SK-N-SH treated with all-trans-retinoic acid at 6 μM for 48 hours (cell line): ENCODE measurements around the gene DNAH8.

Experiments
- ATAC-seq: fragments of 200-7000 bp; cut with Tn5 transposase; 3 replicates; pipeline ENCODE4 v1.9.1; 2020; ENCODE audit warnings: mild to moderate bottlenecking, moderate library complexity
- ARNTL ChIP-seq: fragments of 450-650 bp; formaldehyde crosslinking; IDR thresholded peaks from 2 replicates; pipeline ENCODE4 v1.5.0; 2020; ENCODE audit warnings: low read depth, mild to moderate bottlenecking, moderate library complexity, borderline replicate concordance
- BACH2 ChIP-seq: fragments of 250-450 bp; sonication (Bioruptor Pico); IDR thresholded peaks from 2 replicates; pipeline ENCODE4 v1.9.0; 2021; ENCODE audit warnings: mild to moderate bottlenecking, borderline replicate concordance
- CSDC2 ChIP-seq: fragments of 250-450 bp; sonication (Bioruptor Pico); IDR thresholded peaks from 2 replicates; pipeline ENCODE4 v1.5.0; 2020; ENCODE audit warnings: mild to moderate bottlenecking, moderate library complexity
- GLIS3 ChIP-seq: fragments of 250-450 bp; sonication (Bioruptor Pico); IDR thresholded peaks from 2 replicates; pipeline ENCODE4 v1.5.0; 2020; ENCODE audit warnings: mild to moderate bottlenecking, moderate library complexity
- ISL1 ChIP-seq: fragments of 250-450 bp; sonication (Bioruptor Pico); IDR thresholded peaks from 2 replicates; pipeline ENCODE4 v2.1.2; 2022; ENCODE audit warnings: mild to moderate bottlenecking, moderate library complexity
- PPARA ChIP-seq: fragments of 250-450 bp; sonication (Bioruptor Pico); IDR thresholded peaks from 2 replicates; pipeline ENCODE4 v1.5.0; 2020; ENCODE audit warnings: mild to moderate bottlenecking, borderline replicate concordance
- RARB ChIP-seq: fragments of 250-450 bp; sonication (Bioruptor Pico); IDR thresholded peaks from 2 replicates; pipeline ENCODE4 v1.8.0; 2021; ENCODE audit warnings: mild to moderate bottlenecking, moderate library complexity
- SNAI2 ChIP-seq: fragments of 250-450 bp; sonication (Bioruptor Pico); IDR thresholded peaks from 2 replicates; pipeline ENCODE4 v1.5.0; 2020; ENCODE audit warnings: mild to moderate bottlenecking, moderate library complexity
- TCF4 ChIP-seq: fragments of 250-450 bp; sonication (Bioruptor Pico); IDR thresholded peaks from 2 replicates; pipeline ENCODE4 v1.8.0; 2021; ENCODE audit warnings: mild to moderate bottlenecking, moderate library complexity, borderline replicate concordance
- TOX ChIP-seq: fragments of 250-450 bp; sonication (Bioruptor Pico); IDR thresholded peaks from 2 replicates; pipeline ENCODE4 v1.8.0; 2021; ENCODE audit warnings: mild to moderate bottlenecking, moderate library complexity, borderline replicate concordance
- ZC3H10 ChIP-seq: fragments of 250-450 bp; sonication (Bioruptor Pico); IDR thresholded peaks from 2 replicates; pipeline ENCODE4 v1.5.1; 2021; ENCODE audit warnings: mild to moderate bottlenecking, moderate library complexity
- ZFP3 ChIP-seq: fragments of 250-450 bp; sonication (Bioruptor Pico); IDR thresholded peaks from 2 replicates; pipeline ENCODE4 v1.5.0; 2020; ENCODE audit warnings: mild to moderate bottlenecking, moderate library complexity
- ZFP30 ChIP-seq: fragments of 450-650 bp; formaldehyde crosslinking; IDR thresholded peaks from 2 replicates; pipeline ENCODE4 v1.5.0; 2022; ENCODE audit warnings: mild to moderate bottlenecking, moderate library complexity
- ZNF70 ChIP-seq: fragments of 450-650 bp; formaldehyde crosslinking; IDR thresholded peaks from 2 replicates; pipeline ENCODE4 v1.5.0; 2020; ENCODE audit warnings: mild to moderate bottlenecking, moderate library complexity
- ZNF8 ChIP-seq: fragments of 450-650 bp; formaldehyde crosslinking; IDR thresholded peaks from 2 replicates; pipeline ENCODE4 v1.5.0; 2020; ENCODE audit warnings: mild to moderate bottlenecking, moderate library complexity
- TF ChIP-seq, protein P1 (sequence below): fragments of 250-450 bp; sonication (Bioruptor Pico); IDR thresholded peaks from 2 replicates; pipeline ENCODE4 v1.8.0; 2021; ENCODE audit warnings: low read depth, mild to moderate bottlenecking, moderate library complexity, borderline replicate concordance
- TF ChIP-seq, protein P2 (sequence below): fragments of 250-450 bp; sonication (Bioruptor Pico); IDR thresholded peaks from 2 replicates; pipeline ENCODE4 v1.5.0; 2020; ENCODE audit warnings: mild to moderate bottlenecking, moderate library complexity
- TF ChIP-seq, protein P3 (sequence below): fragments of 250-450 bp; sonication (Bioruptor Pico); IDR thresholded peaks from 2 replicates; pipeline ENCODE4 v1.5.1; 2021; ENCODE audit warnings: mild to moderate bottlenecking, moderate library complexity
- TF ChIP-seq, protein P4 (sequence below): fragments of 250-450 bp; sonication (Bioruptor Pico); IDR thresholded peaks from 2 replicates; pipeline ENCODE4 v1.5.1; 2020; ENCODE audit warnings: low read depth, mild to moderate bottlenecking, moderate library complexity
- TF ChIP-seq, protein P5 (sequence below): fragments of 250-450 bp; sonication (Bioruptor Pico); IDR thresholded peaks from 2 replicates; pipeline ENCODE4 v1.8.0; 2020; ENCODE audit warnings: mild to moderate bottlenecking, moderate library complexity, borderline replicate concordance

DNAH8 gene

DNA sequence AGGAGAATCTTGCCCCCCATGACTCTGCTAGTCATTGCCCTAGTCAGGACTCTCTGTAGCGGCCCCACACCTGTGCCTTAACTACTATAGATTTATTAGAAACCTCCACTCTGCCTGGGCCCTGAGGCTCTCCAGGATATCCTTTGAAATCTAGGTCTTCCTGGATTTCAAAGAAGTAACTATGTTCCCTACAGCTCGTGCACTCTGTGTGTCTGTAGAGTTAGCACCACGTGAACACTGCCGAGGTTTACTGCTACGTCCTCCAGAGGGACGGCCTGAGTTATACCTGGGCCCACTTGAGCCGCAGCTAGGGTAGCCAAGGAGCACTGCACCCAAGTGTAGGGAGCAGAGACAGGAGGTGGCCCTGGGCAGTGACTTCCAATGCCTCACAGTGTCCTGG is 353.3 kb downstream of the DNAH8 start:
- ATAC-seq, result no peak
- TF ChIP-seq, protein P1, sequence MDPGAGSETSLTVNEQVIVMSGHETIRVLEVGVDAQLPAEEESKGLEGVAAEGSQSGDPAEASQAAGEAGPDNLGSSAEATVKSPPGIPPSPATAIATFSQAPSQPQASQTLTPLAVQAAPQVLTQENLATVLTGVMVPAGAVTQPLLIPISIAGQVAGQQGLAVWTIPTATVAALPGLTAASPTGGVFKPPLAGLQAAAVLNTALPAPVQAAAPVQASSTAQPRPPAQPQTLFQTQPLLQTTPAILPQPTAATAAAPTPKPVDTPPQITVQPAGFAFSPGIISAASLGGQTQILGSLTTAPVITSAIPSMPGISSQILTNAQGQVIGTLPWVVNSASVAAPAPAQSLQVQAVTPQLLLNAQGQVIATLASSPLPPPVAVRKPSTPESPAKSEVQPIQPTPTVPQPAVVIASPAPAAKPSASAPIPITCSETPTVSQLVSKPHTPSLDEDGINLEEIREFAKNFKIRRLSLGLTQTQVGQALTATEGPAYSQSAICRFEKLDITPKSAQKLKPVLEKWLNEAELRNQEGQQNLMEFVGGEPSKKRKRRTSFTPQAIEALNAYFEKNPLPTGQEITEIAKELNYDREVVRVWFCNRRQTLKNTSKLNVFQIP (CRISPR knock-in tag), result no peak
- no peak for TF ChIP-seq ZFP30 (CRISPR knock-in tag)
- no peak for TF ChIP-seq TOX (CRISPR knock-in tag)
- TF ChIP-seq, protein P2, sequence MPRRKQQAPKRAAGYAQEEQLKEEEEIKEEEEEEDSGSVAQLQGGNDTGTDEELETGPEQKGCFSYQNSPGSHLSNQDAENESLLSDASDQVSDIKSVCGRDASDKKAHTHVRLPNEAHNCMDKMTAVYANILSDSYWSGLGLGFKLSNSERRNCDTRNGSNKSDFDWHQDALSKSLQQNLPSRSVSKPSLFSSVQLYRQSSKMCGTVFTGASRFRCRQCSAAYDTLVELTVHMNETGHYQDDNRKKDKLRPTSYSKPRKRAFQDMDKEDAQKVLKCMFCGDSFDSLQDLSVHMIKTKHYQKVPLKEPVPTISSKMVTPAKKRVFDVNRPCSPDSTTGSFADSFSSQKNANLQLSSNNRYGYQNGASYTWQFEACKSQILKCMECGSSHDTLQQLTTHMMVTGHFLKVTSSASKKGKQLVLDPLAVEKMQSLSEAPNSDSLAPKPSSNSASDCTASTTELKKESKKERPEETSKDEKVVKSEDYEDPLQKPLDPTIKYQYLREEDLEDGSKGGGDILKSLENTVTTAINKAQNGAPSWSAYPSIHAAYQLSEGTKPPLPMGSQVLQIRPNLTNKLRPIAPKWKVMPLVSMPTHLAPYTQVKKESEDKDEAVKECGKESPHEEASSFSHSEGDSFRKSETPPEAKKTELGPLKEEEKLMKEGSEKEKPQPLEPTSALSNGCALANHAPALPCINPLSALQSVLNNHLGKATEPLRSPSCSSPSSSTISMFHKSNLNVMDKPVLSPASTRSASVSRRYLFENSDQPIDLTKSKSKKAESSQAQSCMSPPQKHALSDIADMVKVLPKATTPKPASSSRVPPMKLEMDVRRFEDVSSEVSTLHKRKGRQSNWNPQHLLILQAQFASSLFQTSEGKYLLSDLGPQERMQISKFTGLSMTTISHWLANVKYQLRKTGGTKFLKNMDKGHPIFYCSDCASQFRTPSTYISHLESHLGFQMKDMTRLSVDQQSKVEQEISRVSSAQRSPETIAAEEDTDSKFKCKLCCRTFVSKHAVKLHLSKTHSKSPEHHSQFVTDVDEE, result no peak
- no peak for TF ChIP-seq ISL1 (CRISPR knock-in tag)

DNA sequence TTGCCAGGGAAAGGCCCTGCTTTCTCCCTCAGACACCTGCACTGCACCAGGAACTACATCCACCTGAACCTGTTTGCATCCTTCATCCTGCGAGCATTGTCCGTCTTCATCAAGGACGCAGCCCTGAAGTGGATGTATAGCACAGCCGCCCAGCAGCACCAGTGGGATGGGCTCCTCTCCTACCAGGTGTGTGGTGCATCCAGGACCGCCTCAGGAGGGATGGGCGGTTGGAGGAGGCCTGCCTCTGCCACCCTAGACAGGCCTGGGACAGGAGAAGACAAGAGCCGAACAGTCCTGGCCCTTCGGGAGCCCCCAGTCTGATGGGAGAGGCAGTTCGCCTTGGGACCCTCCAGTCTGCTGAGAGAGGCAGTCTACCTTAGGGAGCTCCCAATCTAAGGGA is 357.7 kb downstream of the DNAH8 start:
- TF ChIP-seq, protein P3, sequence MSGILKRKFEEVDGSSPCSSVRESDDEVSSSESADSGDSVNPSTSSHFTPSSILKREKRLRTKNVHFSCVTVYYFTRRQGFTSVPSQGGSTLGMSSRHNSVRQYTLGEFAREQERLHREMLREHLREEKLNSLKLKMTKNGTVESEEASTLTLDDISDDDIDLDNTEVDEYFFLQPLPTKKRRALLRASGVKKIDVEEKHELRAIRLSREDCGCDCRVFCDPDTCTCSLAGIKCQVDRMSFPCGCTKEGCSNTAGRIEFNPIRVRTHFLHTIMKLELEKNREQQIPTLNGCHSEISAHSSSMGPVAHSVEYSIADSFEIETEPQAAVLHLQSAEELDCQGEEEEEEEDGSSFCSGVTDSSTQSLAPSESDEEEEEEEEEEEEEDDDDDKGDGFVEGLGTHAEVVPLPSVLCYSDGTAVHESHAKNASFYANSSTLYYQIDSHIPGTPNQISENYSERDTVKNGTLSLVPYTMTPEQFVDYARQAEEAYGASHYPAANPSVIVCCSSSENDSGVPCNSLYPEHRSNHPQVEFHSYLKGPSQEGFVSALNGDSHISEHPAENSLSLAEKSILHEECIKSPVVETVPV (CRISPR knock-in tag), result no peak
- TF ChIP-seq ZNF70 (CRISPR knock-in tag) (no peak), TCF4 (CRISPR knock-in tag) (no peak), PPARA (CRISPR knock-in tag) (no peak), SNAI2 (CRISPR knock-in tag) (no peak), ZNF8 (no peak)
- TF ChIP-seq, all 23 proteins: peak for 0
- ATAC-seq, result no peak

DNA sequence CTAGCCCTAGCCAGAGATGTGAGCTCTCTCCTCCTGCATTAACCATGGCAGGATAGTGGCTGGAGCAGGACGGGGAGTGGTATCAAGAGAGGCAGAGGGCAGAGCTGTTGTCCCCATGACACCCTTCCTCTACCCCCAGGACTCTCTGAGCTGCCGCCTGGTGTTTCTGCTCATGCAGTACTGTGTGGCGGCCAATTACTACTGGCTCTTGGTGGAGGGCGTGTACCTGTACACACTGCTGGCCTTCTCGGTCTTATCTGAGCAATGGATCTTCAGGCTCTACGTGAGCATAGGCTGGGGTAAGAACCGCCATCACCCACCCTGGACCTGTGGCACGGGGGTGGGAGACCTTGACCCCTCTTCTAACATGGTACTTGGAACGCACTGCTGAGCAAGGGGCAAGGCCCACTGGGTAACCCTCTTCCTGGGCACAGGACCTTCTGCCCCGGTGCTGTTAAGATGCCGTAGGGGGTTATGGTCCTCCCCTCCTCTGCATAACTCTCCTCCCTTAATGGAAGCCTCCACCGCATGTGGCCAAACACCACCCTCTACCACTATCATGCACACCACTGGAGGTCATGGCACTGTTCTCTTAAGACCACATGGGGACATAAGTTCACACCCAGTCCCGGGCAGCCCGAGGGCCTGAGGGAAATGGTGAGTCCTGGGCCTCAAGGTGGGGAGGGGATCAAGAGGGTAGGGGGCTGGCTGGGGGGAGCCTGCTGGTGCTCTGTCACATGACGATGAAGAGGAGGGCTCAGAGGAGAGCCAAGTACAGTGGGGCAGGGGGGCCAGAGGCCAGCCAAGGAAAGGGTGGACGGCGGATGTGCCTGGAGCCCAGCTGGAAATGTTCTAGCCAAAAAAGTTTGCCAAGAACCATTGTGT is 358.6 kb downstream of the DNAH8 start:
- ATAC-seq, result no peak
- no peak for TF ChIP-seq TOX (CRISPR knock-in tag)
- no peak for TF ChIP-seq SNAI2 (CRISPR knock-in tag)
- TF ChIP-seq CSDC2, result no peak
- TF ChIP-seq GLIS3 (CRISPR knock-in tag), result no peak
- TF ChIP-seq ZFP3 (CRISPR knock-in tag), result no peak
- no peak for TF ChIP-seq ZNF70 (CRISPR knock-in tag)

DNA sequence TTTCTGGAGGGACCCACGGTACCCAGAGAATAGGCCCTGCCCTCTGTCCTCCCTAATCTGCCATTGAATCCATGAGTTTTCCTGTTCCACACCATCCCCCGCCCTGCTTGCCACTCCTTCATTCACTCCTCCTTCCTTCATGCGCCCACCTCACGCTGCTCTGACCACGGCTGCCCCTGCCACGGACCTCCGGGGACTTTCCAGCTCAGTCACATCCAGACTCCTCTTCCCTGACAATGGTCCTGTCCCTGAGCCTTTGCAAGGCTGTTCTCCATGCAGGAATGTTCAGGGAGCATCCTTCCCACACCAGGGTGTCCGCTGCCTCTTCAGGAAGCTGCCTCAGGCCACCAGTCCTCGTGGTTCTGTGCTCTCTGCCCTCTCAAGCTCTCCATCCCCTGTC is 359.4 kb downstream of the DNAH8 start:
- TF ChIP-seq RARB (CRISPR knock-in tag), result no peak
- no peak for TF ChIP-seq TOX (CRISPR knock-in tag)
- TF ChIP-seq, protein P4, sequence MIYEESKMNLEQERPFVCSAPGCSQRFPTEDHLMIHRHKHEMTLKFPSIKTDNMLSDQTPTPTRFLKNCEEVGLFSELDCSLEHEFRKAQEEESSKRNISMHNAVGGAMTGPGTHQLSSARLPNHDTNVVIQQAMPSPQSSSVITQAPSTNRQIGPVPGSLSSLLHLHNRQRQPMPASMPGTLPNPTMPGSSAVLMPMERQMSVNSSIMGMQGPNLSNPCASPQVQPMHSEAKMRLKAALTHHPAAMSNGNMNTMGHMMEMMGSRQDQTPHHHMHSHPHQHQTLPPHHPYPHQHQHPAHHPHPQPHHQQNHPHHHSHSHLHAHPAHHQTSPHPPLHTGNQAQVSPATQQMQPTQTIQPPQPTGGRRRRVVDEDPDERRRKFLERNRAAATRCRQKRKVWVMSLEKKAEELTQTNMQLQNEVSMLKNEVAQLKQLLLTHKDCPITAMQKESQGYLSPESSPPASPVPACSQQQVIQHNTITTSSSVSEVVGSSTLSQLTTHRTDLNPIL (CRISPR knock-in tag), result no peak
- TF ChIP-seq BACH2 (CRISPR knock-in tag), result no peak
- no peak for TF ChIP-seq SNAI2 (CRISPR knock-in tag)
- no peak for TF ChIP-seq ZC3H10 (CRISPR knock-in tag)
- TF ChIP-seq, protein P1 (CRISPR knock-in tag), result no peak
- TF ChIP-seq ARNTL, result no peak
- TF ChIP-seq CSDC2, result no peak
- TF ChIP-seq, protein P2, result no peak
- TF ChIP-seq GLIS3 (CRISPR knock-in tag), result no peak
- no peak for TF ChIP-seq ZFP3 (CRISPR knock-in tag)
- TF ChIP-seq, protein P5, sequence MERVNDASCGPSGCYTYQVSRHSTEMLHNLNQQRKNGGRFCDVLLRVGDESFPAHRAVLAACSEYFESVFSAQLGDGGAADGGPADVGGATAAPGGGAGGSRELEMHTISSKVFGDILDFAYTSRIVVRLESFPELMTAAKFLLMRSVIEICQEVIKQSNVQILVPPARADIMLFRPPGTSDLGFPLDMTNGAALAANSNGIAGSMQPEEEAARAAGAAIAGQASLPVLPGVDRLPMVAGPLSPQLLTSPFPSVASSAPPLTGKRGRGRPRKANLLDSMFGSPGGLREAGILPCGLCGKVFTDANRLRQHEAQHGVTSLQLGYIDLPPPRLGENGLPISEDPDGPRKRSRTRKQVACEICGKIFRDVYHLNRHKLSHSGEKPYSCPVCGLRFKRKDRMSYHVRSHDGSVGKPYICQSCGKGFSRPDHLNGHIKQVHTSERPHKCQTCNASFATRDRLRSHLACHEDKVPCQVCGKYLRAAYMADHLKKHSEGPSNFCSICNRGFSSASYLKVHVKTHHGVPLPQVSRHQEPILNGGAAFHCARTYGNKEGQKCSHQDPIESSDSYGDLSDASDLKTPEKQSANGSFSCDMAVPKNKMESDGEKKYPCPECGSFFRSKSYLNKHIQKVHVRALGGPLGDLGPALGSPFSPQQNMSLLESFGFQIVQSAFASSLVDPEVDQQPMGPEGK (CRISPR knock-in tag), result no peak
- TF ChIP-seq, all 23 proteins: peak for 0
- ATAC-seq, result no peak
